OCI-LY1 (cell line): ENCODE data around the gene KCNMA1.
"Not testable (repeated sequence)": the region's sequence is repeated elsewhere in the genome, so short reads cannot be mapped to it uniquely, and the experiment has no call there.

ENCODE experiments used
- H2AFZ ChIP-seq: fragments of 200-600 bp; sonication (generic), shearing (Covaris generic); 2 replicates; pipeline ENCODE4 v1.6.0; 2014; ENCODE audit warnings: antibody characterized with exemption, mild to moderate bottlenecking, low read length
- H3F3A ChIP-seq: fragments of 200-600 bp; sonication (generic), shearing (Covaris generic); 2 replicates; pipeline ENCODE4 v1.6.0; 2014; ENCODE audit warnings: mild to moderate bottlenecking, antibody characterized with exemption, low read length, moderate library complexity; ENCODE audit not compliant: insufficient read depth
- H3K27ac ChIP-seq: fragments of 200-600 bp; sonication (generic); 2 replicates; pipeline ENCODE4 v1.5.1; 2014; ENCODE audit warnings: low read length, mixed run types, mild to moderate bottlenecking, low read depth; ENCODE audit not compliant: poor library complexity, severe bottlenecking
- H3K27me3 ChIP-seq: fragments of 200-600 bp; sonication (generic); 2 replicates; pipeline ENCODE4 v1.6.0; 2014; ENCODE audit warnings: antibody characterized with exemption, mild to moderate bottlenecking, low read length, moderate library complexity; ENCODE audit not compliant: insufficient read depth
- H3K36me3 ChIP-seq: fragments of 200-600 bp; sonication (generic); 2 replicates; pipeline ENCODE4 v1.6.1; 2014; ENCODE audit warnings: mild to moderate bottlenecking, antibody characterized with exemption, low read length, moderate library complexity, mixed read lengths; ENCODE audit not compliant: insufficient read depth
- H3K4me1 ChIP-seq: fragments of 200-600 bp; sonication (generic); 2 replicates; pipeline ENCODE4 v1.5.1; 2014; ENCODE audit warnings: mild to moderate bottlenecking, low read length, moderate library complexity; ENCODE audit not compliant: insufficient read depth, severe bottlenecking
- H3K4me2 ChIP-seq: fragments of 200-600 bp; sonication (generic), shearing (Covaris generic); 2 replicates; pipeline ENCODE4 v1.6.1; 2014; ENCODE audit warnings: low read length
- H3K4me3 ChIP-seq: fragments of 200-600 bp; sonication (generic); 2 replicates; pipeline ENCODE4 v1.5.1; 2014; ENCODE audit warnings: low read length, low read depth, mild to moderate bottlenecking, mixed read lengths; ENCODE audit not compliant: poor library complexity, severe bottlenecking
- H3K79me2 ChIP-seq: fragments of 200-600 bp; shearing (Covaris generic); 2 replicates; pipeline ENCODE4 v1.6.1; 2016; ENCODE audit warnings: mixed run types, low read length, mixed read lengths; ENCODE audit not compliant: insufficient read depth
- H3K9ac ChIP-seq: fragments of 200-600 bp; sonication (generic), shearing (Covaris generic); 2 replicates; pipeline ENCODE4 v1.6.1; 2014; ENCODE audit warnings: mild to moderate bottlenecking, low read length, mixed read lengths
- H3K9me2 ChIP-seq: fragments of 200-600 bp; sonication (generic), shearing (Covaris generic); 2 replicates; pipeline ENCODE4 v1.6.1; 2014; ENCODE audit warnings: low read depth, mild to moderate bottlenecking, low read length, mixed read lengths
- H3K9me3 ChIP-seq: fragments of 200-600 bp; shearing (Covaris generic); 2 replicates; pipeline ENCODE4 v1.6.1; 2014; ENCODE audit warnings: low read length, mixed read lengths
- H4K20me1 ChIP-seq: fragments of 200-600 bp; sonication (generic), shearing (Covaris generic); 2 replicates; pipeline ENCODE4 v1.6.0; 2016; ENCODE audit warnings: mild to moderate bottlenecking, low read length; ENCODE audit not compliant: insufficient read depth
- CTCF ChIP-seq: fragments of 200-600 bp; sonication (generic), shearing (Covaris generic); IDR thresholded peaks from 2 replicates; pipeline ENCODE4 v1.5.1; 2017; ENCODE audit warnings: mild to moderate bottlenecking, antibody characterized with exemption, low read length, moderate library complexity, mixed read lengths
- EZH2 ChIP-seq: fragments of 200-600 bp; sonication (generic), shearing (Covaris generic); IDR thresholded peaks from 2 replicates; pipeline ENCODE4 v1.8.0; 2017; ENCODE audit warnings: borderline replicate concordance, mixed run types, mild to moderate bottlenecking, antibody characterized with exemption, low read length, moderate library complexity, mixed read lengths

Gene KCNMA1

GRCh38 chr10:77347052-77347451, 290.6 kb downstream of the KCNMA1 start:
- no peaks in the 10 kb centered on the region for H3K27me3 ChIP-seq
- no peak overlapping the region for H3K27ac ChIP-seq
- no peaks in the 10 kb centered on the region for H3F3A ChIP-seq
- no peaks in the 10 kb centered on the region for H4K20me1 ChIP-seq
- no peaks in the 10 kb centered on the region for H3K79me2 ChIP-seq
- H3K4me1 ChIP-seq, result no peaks in the 10 kb centered on the region
- no peak overlapping the region for H3K4me3 ChIP-seq
- H3K9ac ChIP-seq, result no peak overlapping the region
- H3K36me3 ChIP-seq, result no peaks in the 10 kb centered on the region
- H3K4me2 ChIP-seq, result no peak overlapping the region
- no peak for TF ChIP-seq CTCF
- TF ChIP-seq EZH2, result no peak
- H2AFZ ChIP-seq, result no peak overlapping the region
- H3K9me3 ChIP-seq, result no peaks in the 10 kb centered on the region
- H3K9me2 ChIP-seq, result no peaks in the 10 kb centered on the region

- H3K27ac ChIP-seq, result no peak overlapping the region
- no peak overlapping the region for H3K4me3 ChIP-seq
- no peaks in the 10 kb centered on the region for H3K9me2 ChIP-seq
- no peaks in the 10 kb centered on the region for H4K20me1 ChIP-seq
- TF ChIP-seq CTCF, result no peak
- H3K27me3 ChIP-seq, result no peaks in the 10 kb centered on the region
- no peak overlapping the region for H3K4me2 ChIP-seq
- no peak overlapping the region for H2AFZ ChIP-seq
- no peaks in the 10 kb centered on the region for H3K79me2 ChIP-seq
- no peaks in the 10 kb centered on the region for H3K9me3 ChIP-seq
- H3K4me1 ChIP-seq, result no peaks in the 10 kb centered on the region
- no peak overlapping the region for H3K9ac ChIP-seq
- H3K36me3 ChIP-seq, result no peaks in the 10 kb centered on the region
- no peaks in the 10 kb centered on the region for H3F3A ChIP-seq
Measured at GRCh38 chr10:77341055-77341454, 296.6 kb downstream of the KCNMA1 start.

- H3K27me3 ChIP-seq, H3K36me3 ChIP-seq, H3K4me2 ChIP-seq, H3K9me3 ChIP-seq, H3F3A ChIP-seq, H3K9me2 ChIP-seq, H3K4me1 ChIP-seq, H3K27ac ChIP-seq, H3K79me2 ChIP-seq, H3K9ac ChIP-seq, H3K4me3 ChIP-seq, H4K20me1 ChIP-seq, H2AFZ ChIP-seq: not testable (repeated sequence)
Measured at GRCh38 chr10:77339872-77340271, 297.7 kb downstream of the KCNMA1 start.

GRCh38 chr10:77339166-77339565, 298.4 kb downstream of the KCNMA1 start:
- H3K79me2 ChIP-seq, result no peaks in the 10 kb centered on the region
- H3K36me3 ChIP-seq, result no peaks in the 10 kb centered on the region
- H3K9ac ChIP-seq, result no peak overlapping the region
- no peak overlapping the region for H2AFZ ChIP-seq
- no peaks in the 10 kb centered on the region for H3K27me3 ChIP-seq
- H3K9me3 ChIP-seq, result no peaks in the 10 kb centered on the region
- TF ChIP-seq EZH2 (no peak), CTCF (no peak)
- no peak overlapping the region for H3K27ac ChIP-seq
- H3K4me1 ChIP-seq, result no peaks in the 10 kb centered on the region
- H3F3A ChIP-seq, result no peaks in the 10 kb centered on the region
- no peaks in the 10 kb centered on the region for H3K9me2 ChIP-seq
- H3K4me3 ChIP-seq, result no peak overlapping the region
- no peak overlapping the region for H3K4me2 ChIP-seq
- H4K20me1 ChIP-seq, result no peaks in the 10 kb centered on the region
